GM18868 (cell line): ENCODE measurements around the gene CDKN2AIP.

Source experiments
- ATAC-seq: cut with Tn5 transposase; IDR thresholded peaks from one replicate; pipeline ENCODE4 v1.9.1; 2021; ENCODE audit warnings: mild to moderate bottlenecking, moderate library complexity; ENCODE audit not compliant: unreplicated experiment

Gene CDKN2AIP, protein sequence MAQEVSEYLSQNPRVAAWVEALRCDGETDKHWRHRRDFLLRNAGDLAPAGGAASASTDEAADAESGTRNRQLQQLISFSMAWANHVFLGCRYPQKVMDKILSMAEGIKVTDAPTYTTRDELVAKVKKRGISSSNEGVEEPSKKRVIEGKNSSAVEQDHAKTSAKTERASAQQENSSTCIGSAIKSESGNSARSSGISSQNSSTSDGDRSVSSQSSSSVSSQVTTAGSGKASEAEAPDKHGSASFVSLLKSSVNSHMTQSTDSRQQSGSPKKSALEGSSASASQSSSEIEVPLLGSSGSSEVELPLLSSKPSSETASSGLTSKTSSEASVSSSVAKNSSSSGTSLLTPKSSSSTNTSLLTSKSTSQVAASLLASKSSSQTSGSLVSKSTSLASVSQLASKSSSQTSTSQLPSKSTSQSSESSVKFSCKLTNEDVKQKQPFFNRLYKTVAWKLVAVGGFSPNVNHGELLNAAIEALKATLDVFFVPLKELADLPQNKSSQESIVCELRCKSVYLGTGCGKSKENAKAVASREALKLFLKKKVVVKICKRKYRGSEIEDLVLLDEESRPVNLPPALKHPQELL

DNA sequence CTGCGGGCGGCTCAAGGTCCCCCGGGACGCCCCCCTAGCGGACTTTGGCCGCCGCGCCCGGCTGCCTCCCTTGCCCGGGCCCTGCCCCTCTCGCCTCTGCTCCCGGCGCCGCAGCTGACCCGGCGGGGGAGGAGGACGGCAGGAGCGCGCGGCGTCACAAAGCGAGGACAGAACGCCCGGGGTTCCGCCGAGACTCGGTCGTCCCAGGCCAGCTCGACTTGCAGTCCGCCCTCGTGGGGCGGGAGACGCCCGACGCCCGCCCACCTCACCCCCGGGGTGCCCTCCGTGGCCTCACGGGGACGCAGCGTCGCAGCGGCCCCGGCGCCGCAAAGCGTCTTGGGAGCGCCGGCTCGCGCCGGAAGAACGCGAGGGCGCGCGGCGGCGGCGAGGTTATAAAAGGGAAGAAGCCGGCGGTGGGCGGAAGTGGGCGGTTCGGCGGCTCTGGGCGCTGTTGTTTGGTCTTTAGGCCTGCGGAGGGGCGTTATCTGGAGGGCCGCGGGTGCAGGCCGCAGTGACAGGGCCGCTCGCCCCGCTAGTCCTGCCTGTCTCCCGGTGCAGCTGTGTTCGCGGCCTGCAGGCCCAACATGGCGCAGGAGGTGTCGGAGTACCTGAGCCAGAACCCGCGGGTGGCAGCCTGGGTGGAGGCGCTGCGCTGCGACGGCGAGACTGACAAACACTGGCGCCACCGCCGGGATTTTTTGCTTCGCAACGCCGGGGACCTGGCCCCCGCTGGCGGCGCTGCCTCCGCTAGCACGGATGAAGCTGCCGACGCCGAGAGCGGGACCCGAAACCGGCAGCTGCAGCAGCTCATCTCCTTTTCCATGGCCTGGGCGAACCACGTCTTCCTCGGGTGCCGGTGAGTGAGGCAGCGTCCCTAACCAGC is at the start of gene CDKN2AIP:
Gene CDKN2AIP (plus strand): TSS at position 423 of the 883 bp plus-strand sequence. CDS start 162 bp downstream, at position 585.
- ATAC-seq = peak; percentile 84

DNA sequence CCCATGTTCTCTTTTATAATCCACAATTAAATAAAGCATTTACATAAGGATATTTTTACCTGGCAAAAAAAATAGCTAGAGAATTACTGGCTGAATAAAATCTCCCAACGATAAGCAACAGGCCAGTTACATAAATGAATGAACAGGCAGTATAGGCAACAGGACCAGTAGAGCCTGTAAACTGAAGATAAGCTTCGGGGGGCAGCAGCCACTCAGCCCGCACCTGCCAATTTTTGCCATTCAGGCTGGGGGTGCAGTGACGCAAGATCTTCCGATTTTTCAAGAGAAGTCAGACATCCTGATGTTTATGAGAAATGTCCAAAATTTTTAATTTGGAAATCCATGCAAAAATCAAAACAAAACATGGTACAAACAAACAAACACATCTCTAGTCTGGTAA is 49.0 kb upstream of the CDKN2AIP start:
- ATAC-seq = no peak

DNA sequence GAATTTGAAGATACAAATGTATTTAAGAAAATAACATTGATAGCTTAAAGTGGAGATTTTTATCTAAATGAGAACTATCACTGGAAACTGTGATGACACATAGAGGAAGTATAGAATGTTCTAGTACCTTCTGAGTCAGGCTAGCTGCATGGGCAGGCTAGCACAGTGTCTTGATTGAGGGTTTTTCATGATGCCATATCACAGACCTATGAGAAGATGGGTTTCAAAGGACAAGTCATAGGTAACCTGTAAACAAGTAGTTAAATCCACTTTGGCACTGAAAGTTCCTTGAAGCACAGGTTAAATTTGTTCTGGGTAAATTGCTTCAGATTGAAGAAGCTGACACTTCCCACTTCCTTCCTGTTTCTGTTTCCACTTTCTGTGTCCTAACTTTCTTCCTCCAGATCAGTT is 48.2 kb upstream of the CDKN2AIP start:
- no peak for ATAC-seq

DNA sequence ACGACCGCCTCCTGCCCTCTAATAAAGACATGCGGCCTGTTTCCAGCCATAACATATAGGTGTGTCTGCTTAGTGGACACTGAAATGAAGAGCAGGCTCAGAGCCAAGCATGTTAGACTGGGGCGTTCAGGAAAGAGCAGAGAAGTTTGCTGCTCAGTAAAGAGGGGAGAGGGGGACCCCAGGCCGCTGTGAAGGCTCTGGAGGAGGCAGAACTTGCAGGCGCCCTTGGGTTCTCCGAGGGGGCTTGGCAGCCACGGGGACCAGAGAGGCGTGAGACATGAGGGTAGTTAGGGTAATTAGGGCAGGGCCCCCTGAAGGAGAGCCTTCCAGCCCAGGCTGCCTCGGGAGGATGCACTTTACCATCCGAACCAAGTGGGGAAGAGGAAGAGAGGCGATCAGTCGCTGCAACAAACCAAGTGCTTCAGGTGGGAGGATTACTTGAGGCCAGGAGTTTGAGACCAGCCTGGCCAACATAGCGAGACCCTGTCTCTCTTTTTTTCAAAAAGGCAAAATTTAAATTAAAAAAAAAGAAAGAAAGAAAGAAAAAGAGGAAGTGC is 46.6 kb upstream of the CDKN2AIP start:
- ATAC-seq = no peak

DNA sequence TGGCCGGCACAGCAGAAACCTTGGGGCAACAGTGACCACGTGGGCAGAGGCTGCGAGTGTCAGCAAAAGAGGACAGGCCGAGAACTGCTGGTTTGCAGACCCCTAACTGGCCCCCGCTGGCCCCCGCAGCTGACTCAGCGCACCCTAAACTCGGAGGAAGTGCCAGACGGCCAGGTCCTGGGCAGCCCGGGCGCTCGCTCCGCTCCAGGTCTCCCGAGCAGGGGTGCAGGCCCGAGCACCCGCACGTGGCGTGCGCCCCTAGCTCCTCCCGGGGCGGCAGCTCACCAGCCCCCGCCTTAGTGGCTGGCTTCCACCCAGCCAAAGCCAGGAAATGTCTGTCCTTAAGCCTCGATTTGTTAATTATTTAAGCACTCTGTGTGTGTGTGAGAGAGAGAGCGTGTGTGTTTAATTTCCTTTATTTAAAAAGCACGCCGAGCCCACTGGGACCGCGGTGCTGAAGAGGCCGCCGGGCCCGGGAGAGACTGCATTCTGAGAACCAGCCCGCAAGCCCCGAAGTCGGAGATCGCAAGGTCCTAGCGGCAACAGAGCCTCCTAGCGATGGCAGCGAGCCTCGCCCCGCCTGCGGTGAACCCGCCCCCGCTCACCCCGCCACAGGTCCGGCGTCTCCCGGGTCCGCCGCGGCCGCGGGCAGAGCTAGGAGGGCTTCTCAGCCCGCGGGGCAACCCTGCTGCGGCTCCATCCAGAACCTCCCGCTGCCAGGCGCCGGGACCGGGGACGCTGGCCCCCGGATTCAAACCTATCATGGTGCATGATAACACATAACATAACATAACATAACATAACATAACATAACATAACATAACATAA is 45.9 kb upstream of the CDKN2AIP start:
- ATAC-seq = peak; percentile 91

DNA sequence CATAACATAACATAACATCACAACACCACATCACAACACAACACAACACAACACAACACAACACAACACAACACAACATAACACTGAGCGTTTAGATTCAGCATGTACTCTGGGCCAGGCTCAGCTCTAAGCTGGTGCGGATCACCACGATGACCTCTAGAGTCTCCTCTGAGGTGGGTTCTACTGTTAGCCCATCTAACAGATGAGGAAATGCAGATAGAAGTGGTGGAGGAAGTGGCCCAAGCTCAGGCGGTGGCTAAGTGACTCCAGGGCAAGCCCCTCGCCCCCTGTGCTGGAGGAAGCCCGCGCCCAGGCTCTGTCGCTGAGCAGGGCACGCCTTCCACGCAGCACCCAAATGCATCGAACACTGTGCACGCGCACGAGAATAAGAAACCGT is 45.3 kb upstream of the CDKN2AIP start:
- ATAC-seq = no peak

DNA sequence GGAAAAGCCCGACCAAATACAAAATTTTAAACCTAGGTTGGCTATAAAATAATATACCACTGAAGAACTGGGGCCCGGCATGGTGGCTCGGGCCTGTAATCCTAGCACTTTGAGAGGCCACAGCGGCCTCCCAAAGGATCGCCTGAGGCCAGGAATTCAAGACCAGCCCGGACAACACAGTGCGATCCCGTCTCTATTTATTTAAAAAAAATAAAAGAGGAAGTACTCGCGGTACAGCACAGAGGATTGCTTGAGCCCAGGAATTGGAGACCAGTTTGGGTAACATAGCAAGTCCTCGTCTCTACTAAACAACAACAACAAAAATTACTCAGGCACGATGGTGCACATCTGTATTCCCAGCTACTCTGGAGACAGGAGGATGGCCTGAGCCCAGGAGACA is 44.8 kb upstream of the CDKN2AIP start:
- ATAC-seq = no peak

DNA sequence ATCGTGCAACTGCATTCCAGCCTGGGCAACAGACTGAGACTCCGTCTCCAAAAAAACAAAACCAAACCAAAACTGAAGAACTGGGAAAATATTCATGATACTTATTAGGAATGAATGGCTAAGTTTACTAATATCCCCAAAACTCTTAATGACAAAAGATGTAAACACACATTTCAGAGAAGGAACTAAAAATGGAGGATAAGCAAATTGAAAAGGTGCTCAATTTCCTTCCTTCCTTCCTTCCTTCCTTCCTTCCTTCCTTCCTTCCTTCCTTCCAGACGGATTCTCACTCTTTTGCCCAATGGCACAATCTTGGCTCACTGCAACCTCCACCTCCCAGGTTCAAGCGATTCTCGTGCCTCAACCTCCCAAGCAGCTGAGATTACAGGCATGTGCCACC is 44.4 kb upstream of the CDKN2AIP start:
- no peak for ATAC-seq

DNA sequence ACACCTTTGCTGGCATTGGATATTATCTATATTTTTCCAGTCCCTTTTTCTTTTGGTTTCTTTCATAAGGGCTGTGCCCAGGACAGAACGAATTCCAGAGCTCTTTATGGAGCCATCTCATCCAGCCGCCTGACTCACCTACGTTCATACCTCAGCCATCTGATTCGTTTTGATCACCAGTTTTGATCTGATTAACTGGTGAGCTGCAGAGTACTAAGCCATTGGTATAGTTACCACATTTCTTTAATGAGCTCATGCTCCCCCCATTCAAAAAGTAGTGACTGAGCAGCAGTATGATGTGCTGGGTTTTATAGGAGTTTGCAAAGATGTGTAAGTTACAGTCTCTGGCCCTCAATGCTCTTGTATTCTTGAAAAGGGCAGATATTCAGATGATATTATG is 43.0 kb upstream of the CDKN2AIP start:
- ATAC-seq = no peak

DNA sequence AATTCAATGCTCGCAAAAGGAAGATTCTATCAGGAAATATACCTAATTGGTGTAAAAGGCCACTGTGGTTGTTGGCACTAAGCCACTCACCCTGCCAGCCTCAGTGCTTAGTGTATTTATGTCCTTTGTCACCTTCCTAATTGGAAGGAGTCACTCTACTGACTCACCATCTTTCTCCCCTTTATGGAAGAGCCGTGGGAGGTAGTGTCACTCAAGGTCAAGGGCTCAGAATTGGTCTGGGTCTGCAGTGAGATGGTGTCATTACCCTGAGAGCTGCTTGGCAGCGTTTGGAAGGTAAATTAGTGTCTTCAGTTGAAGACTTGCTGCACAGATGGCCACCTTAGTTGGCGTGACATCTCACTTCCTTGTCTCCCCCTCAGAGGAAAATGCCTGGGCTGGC is 41.7 kb upstream of the CDKN2AIP start:
- no peak for ATAC-seq

DNA sequence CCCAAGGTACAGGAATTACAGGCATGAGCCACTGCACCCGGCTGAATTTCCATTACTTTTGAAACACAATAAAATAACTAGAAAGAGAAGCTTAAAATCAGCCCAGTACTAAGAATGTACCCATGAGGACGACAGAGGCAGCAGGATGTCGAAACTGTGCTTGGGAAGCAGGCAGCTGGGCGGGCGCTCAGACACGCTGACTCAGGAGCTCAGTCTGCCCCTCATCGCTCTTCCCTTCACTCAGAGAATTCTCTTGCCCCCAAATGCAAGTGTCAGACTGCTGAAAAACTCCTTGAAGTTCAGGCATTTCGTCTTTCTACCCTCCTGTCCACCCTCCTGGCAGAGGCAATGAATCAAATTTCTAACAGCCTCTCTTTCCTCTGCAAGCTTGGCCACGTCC is 41.0 kb upstream of the CDKN2AIP start:
- no peak for ATAC-seq

DNA sequence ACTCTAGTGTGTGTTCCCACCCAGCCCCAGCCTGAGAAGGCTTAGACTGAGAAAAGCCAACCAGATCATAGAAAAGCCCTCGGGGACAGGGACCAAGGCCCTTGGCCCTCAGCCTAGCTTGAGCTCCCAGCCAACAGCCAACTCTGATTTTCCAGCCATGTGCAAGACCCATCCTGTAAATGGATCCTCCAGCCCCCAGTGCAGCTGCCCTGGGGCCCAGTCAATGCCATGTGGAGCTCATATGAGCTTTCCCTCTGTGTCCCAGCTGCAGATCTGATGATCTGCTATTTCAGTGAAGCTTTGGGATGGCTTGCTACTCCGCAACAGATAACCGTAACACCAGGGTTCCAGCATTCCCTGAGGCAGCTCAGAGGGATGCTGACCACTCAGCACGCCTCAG is 40.5 kb upstream of the CDKN2AIP start:
- ATAC-seq = no peak

DNA sequence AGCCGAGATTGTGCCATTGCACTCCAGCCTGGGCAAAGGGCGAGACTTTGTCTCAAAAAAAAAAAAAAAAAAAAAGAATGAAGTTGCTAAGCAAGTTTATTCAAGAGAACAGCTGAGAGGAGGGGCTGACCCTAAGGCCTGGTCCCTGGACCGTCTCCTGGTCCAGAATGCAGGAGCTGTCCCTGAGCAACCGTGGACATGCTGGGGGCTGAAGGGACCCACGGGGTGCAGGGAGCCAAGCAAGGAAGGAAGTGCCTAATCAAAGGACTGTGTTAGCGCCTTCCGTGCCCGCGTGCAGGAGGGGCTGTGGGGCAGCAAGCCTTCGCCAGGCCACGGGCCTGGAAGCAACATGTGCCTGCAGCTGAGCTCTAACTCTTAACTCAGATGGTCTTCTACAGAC is 39.1 kb upstream of the CDKN2AIP start:
- no peak for ATAC-seq

DNA sequence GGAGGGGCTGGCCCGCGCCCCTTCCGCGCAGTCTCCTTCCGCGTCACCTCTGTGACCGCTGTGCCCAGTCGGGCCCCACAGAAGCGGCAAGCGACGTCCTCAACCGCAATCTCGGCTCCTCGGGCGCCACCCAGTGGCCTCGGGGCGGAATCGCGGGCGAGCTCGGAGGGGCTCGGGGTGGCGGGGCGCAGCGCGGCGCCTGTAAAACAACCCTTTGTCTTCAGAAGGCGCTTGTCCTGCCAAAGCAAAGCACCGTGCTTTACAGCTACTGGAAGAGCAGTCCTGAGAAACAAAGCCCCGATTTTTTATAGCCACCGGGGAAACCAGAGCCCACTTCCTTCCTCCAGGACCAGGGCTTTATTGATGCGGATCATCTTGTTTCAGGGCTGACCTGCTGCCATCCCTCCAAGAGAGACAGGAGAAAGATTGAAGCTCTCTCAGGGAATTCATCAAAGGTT is 37.3 kb upstream of the CDKN2AIP start:
- peak; percentile 99 for ATAC-seq

DNA sequence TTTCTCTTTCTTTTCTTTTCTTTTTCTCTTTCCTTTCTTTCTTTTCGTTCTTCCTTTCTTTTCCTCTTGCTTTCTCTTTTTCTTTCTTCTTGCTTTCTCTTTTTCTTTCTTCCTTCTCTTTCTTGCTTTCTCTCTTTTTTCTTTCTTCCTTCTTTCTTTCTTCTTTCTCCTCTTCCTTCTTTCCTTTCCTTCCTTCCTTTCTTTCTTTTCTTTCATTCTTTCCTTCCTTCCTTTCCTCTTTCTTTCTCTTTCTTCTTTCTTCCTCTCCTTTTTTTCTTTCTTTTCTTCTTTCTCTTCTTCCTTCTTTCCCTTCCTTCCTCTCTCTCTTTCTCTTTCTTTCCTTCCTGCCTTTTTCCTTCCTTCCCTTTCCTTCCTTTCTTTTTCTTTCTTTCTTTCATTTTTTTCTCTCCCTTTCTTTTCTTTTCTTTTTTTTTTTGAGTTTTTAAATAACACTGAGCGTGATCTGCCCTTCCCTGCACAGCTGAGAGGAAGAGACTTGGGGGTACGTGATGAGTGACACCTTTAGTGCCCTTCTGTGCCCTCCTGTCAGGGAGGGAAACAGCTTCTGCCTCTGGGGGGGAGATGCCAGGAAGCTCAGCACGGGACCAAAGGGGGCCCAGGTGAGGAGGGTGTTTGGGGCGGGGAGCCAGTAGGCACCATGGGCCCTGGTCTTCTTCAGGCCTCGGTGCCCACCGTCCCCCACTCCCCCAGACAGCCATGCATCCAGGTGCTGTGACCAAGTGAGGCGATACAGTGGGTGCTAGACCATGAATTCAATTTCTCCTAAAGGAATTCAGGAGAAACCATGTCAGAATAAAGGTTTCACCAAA is 36.6 kb upstream of the CDKN2AIP start:
- ATAC-seq = no peak

DNA sequence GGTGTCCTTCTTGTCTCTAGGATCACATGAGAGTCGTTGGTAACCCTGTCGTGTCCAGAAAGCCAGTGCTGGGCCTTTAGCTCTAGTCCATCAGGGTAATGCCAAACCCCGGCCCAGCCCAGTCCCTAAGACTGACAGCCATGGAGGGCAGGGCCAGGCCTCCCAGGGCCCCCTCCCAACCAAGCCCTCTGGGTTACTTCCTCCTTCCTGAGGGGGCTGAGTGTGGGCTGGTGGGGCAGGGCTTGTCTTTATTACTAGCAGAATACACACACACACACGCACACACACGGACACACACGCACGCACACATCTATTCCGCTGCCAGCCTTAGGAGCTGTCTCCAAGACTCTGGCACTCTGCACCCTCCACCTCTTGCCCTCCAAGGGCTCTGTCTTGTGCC is 35.6 kb upstream of the CDKN2AIP start:
- ATAC-seq = no peak

DNA sequence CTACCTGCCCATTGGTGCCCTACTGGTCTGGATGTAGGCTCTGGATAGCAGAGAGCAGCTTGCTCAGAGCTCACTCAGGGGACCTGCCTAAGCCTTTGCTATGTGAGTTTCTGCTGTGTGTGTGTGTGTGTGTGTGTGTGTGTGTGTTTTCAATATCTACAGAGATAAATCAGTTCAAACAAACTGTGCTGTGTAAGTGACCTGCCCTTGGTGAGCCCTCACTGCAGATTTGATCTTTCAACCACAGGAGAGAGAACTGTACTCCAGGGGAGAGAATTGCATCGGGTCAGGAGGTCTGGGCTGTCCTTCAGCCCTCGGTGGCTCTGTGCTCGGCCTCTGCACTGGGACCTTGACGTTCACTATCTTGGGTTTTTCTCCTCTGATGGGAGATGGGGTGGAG is 35.0 kb upstream of the CDKN2AIP start:
- no peak for ATAC-seq

DNA sequence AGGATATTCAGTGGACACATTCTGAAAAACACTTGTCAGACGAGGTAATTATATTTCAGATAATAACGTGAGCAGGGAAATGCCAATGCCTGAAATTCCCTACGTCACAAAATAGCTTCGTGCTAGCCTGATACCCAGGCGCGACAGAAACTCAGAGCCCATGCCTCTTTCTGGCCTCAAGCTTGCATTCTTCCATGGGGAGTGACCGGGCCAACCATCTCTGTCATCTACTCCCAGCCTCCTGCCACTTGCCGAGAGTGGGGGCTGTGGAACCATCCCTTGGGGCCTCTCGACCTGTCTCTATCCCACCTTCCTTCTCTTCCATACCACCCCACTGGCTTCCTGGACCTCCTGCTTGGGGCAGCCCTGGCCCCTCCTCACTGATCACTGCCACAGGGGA is 34.5 kb upstream of the CDKN2AIP start:
- no peak for ATAC-seq

DNA sequence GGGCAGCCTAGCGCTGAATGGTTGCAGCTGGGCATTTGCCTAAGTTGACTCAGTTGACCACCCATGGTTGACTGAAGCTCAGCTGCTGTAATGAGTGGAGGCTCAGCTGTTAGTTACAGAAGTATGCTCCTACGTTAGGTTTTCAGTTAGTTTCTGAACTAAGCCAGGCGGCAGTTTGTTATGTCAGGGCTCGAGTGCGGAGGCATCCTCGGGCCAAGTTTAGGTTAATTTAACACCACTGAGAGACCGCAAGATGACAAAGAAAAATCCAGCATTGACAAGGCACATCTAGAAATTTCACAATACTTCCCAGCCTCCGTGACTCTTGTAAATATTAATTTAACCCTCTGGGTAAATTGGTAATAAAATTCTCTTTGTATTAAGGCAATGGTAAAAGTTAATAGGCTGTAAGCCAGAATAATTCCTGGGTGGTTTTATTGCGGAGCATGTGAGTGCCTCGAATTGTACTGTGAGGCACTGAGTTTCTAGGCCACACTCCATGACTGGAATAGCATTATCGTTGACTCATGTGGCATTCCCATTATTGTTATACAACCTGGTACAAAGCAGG is 33.1 kb upstream of the CDKN2AIP start:
- ATAC-seq = peak; percentile 23
